ENCODE data around the gene MMS19. TPM values are rescaled to one million over a fixed set of nuclear protein-coding genes. Genes with fewer than 3 reads are reported as not detected.

Gene MMS19
- total and polyA plus RNA-seq, 10 of the 15 experiments (the other 5 are each of a cell fraction or from before 2014, with no cell fraction given), result 40.2 to 112 (median 69.0) TPM

DNA sequence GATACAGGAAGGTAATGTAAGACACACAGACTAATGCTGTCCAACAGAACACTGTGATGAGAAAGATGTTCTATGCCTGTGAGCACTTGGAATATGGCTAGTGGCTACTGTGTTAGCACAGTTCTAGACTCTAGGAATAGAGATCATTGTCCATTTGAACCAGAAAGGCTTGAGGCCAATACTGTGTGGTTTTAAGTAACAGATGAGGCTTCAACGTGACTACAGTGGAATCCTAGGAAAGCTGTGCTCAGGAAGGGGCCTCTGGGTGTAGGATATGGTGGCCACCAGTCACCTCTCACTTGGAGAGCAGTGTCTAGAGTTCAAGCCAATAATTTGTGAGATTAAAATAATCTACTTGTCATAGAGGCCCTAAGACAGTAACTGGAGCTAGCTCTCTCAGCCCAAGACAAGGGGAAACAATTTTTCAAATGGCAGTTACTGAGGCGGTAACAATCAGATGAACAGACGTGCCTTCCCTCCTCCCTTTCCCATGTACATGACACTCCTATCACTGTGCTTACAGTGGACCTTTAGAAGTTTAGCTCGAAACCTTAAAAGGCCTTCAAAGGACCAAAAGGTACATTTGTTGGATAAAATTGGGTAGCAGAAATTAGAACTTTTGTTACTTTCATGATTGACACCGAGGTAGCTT is 42.1 kb downstream of the MMS19 start:
- H3K36me3 ChIP-seq (ENCODE audit: control insufficient read depth in 2 of 2, insufficient read depth in 2 of 2, low read length in 1 of 2), result peaks cover 16 to 35% of the 10 kb centered on the region in 2 experiments
- no peak overlapping the region for H3K4me3 ChIP-seq
- no peaks in the 10 kb centered on the region for H3K9me3 ChIP-seq (replicated peaks; ENCODE audit: control insufficient read depth, insufficient read depth, low read length)
- intact Hi-C loops (cut with micrococcal nuclease; ENCODE audit: unreplicated experiment) (no loop called here), in situ Hi-C loops (cut with MboI) (no loop called here)
- DNase-seq (ENCODE audit: low read depth, low spot score) (no peak), ATAC-seq (no peak), FAIRE-seq (no peak)
- no peaks in the 10 kb centered on the region for H3K27me3 ChIP-seq (replicated peaks in 1 of 2; ENCODE audit: control insufficient read depth in 2 of 2, insufficient read depth in 2 of 2, low read length in 1 of 2)
- BruUV-seq (replicated peaks), result no TSS peak
- H3K4me1 ChIP-seq (ENCODE audit: control insufficient read depth, insufficient read depth, low read length), result no peaks in the 10 kb centered on the region
- ChIA-PET SMC1A (ENCODE audit: uncharacterized antibody, unreplicated experiment) (no interaction called here), RAD21 (ENCODE audit: unreplicated experiment) (no interaction called here), POLR2A (interaction anchor here (1.0 kb wide), 1 partner anchor 102 kb away, joined by 3 read pairs; no protein-coding TSS in a partner anchor), CTCF (interaction anchor here (2.2 kb wide), 1 partner anchor 11 kb away, joined by 17 read pairs; no protein-coding TSS in a partner anchor)
- no peak overlapping the region for H3K9ac ChIP-seq (ENCODE audit: control insufficient read depth, insufficient read depth, low read length)
- H3K4me2 ChIP-seq (ENCODE audit: control insufficient read depth, insufficient read depth), result no peak overlapping the region
- TF ChIP-seq, protein P1, sequence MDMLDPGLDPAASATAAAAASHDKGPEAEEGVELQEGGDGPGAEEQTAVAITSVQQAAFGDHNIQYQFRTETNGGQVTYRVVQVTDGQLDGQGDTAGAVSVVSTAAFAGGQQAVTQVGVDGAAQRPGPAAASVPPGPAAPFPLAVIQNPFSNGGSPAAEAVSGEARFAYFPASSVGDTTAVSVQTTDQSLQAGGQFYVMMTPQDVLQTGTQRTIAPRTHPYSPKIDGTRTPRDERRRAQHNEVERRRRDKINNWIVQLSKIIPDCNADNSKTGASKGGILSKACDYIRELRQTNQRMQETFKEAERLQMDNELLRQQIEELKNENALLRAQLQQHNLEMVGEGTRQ (IDR thresholded peaks at IDR 0.05; ENCODE audit: borderline replicate concordance, low read depth, low read length), result no peak
- TF ChIP-seq, protein P2, sequence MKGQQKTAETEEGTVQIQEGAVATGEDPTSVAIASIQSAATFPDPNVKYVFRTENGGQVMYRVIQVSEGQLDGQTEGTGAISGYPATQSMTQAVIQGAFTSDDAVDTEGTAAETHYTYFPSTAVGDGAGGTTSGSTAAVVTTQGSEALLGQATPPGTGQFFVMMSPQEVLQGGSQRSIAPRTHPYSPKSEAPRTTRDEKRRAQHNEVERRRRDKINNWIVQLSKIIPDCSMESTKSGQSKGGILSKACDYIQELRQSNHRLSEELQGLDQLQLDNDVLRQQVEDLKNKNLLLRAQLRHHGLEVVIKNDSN (IDR thresholded peaks at IDR 0.05; ENCODE audit: borderline replicate concordance, extremely low read length, insufficient read depth, low read depth, low read length), result no peak
- TF ChIP-seq, protein P3, sequence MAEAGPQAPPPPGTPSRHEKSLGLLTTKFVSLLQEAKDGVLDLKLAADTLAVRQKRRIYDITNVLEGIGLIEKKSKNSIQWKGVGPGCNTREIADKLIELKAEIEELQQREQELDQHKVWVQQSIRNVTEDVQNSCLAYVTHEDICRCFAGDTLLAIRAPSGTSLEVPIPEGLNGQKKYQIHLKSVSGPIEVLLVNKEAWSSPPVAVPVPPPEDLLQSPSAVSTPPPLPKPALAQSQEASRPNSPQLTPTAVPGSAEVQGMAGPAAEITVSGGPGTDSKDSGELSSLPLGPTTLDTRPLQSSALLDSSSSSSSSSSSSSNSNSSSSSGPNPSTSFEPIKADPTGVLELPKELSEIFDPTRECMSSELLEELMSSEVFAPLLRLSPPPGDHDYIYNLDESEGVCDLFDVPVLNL (IDR thresholded peaks at IDR 0.05; ENCODE audit: low read depth, low read length), result no peak
- TF ChIP-seq RB1 (IDR thresholded peaks at IDR 0.05; ENCODE audit: borderline replicate concordance), result no peak
- 85% methylated on average over 5 of the region's 5 CpGs for WGBS (ENCODE audit: insufficient coverage, insufficient replicate concordance, low lambda C conversion rate, missing lambda C conversion rate)
- no peak overlapping the region for H3K27ac ChIP-seq (ENCODE audit: control insufficient read depth, insufficient read depth)
- H2AFZ ChIP-seq (ENCODE audit: control insufficient read depth, low read depth, low read length), result no peak overlapping the region
- H3K79me2 ChIP-seq (ENCODE audit: control insufficient read depth, insufficient read depth, low read length), result no peaks in the 10 kb centered on the region
- H4K20me1 ChIP-seq (ENCODE audit: control insufficient read depth, insufficient read depth), result no peaks in the 10 kb centered on the region
